Measurements from ENCODE around the gene ADCY2.

Gene ADCY2

DNA sequence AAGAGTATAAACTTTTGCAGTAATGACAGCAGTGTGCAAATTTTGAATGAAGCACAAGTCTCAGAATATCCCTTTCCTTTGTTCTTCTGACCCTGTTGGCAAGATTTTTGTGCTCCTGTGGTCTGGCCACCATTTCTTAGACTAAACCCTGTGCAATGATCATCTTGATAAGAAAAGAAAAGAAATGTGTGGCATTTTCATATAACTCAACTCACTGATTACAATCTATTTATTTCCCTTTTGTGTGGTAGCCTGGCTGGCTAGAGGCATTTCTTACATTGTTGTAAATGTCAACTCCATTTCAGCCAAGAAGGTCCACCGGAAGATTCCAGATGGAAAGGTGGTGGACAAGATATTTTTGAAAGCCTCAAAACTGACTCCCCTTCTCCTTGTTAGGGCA, 41.9 kb downstream of the ADCY2 start:
- no peak for DNase-seq (ENCODE audit: low read depth)

DNA sequence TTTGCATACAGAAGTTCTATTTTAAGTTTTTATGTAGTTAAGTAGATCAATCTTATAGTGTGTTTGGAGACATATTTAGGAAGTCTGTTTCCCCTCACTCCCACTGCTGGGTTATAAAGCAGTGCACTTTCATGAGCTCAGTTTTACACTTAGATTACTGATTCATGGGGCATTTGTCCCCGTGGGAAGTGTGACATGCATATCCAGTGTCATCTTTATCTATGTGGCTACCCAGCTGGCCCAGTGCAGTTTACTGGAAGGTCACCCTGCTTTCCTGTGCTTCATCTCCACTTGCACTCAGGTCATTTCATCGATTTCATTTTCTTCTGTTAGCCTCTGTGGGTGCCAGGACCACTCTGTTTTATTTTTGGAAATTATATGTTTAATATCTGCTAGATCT, 49.1 kb downstream of the ADCY2 start:
- DNase-seq (ENCODE audit: low read depth): no peak

DNA sequence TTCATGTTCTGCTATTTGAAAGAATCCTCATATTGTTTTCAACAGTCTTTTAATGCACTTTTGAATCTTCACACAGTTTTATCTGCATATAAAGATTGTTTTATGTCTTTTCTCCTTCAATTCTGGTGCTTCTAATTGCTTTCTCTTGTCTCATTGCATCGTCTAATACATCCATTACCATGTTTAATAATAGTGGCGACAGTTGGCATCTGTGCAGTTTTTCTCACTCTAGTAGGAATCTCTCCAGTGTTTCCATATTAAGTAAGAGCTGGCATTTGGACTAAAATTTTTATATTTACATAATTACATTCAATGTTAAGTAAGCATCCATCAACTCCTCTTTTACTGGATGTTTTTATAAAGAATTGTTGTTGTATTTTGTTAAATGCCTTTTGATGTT, 49.9 kb downstream of the ADCY2 start:
- DNase-seq (ENCODE audit: low read depth): no peak

DNA sequence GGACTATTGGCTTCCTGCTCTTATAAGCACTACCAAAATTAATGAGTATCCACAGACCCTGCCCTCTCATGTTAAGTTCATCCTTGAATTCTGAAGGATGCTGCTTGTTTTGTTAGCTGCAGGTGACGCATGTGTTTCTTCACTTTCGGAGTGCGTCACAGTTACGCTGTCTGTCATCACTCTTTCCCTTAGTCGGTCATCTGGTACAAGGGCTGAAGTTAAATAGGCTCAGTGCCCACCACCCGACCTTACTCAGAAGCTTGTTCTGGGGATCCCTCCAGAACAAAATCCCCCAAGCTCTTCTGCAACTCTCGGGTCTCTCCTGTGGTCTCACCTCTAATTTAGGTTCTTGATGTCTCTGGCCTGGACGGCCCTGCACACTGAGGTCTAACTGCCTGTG, 51.0 kb downstream of the ADCY2 start:
- DNase-seq (ENCODE audit: low read depth): no peak

DNA sequence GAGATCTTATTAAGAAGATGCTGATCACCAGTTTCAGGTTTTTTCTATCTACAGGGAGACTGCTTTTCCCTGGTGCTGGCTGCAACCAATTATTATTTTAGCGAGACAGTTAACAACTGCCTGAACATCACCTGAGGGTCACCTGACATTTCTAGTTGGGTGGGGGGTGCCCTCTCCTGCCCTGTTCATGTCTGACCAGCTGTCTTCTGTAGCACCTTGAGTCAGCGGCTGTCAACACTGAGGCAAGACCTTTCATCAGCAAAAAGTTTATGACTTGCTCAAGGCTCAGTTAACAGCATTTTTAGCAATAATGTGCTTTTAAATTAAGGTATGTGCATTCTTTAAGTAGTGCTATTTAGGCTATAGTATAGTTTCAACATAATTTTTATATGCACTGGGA, 58.0 kb downstream of the ADCY2 start:
- no peak for DNase-seq (ENCODE audit: low read depth)

DNA sequence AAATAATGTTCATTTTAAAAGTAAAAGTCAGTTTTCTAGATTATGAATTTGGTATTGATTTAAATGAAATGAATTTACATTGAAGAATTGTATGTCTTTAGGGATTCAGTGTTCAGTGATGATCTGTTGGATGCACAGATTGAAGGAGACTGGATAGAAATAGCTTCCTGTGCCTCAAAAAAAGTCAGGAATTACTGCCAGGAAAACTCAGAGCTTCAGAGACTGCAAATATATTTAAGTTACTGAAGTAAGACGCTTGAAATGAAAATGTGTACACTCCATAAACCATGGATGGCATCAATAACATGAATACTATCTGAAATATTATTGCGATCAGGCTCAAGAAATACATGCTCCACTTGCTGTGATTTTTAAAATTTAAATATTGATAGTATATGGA, 60.3 kb downstream of the ADCY2 start:
- DNase-seq (ENCODE audit: low read depth): no peak

DNA sequence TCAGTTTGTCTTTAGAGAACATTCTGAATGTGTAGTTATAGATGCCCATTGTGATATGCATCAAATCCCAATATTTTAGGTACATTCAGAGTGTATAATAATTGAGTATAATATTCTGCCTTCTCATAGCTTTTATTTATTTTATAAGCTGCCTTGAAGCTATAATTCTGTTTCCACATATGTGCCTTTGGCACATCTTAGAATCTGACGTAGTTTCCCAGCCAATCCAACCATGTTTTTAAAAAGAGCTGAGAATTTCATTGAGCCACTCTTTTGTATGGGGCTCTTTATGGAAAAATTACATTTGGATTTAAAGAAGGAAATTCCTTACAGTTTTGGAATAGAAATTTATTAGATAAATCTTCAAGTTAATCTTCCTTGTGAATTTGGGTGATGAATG, 65.4 kb downstream of the ADCY2 start:
- DNase-seq (ENCODE audit: low read depth): no peak

DNA sequence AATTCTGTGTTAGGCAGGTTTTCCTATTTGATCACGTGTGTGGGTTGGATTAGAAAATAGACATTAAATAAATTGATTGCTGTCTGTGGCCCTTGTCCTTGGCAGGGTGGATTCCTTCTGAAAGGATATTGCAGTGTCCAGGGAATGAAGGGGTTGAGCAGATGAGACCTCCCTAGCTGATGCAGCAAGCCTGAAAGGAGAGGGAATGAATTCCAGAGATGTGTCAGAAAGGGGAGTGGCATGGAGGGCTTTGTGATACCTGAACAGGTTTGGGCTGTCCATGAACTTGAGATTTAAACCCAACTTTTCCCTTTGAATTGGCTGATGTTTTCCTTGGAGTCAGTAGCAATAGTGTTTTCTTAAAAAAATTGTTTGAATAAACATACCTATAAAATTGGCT, 66.8 kb downstream of the ADCY2 start:
- DNase-seq (ENCODE audit: low read depth): no peak

DNA sequence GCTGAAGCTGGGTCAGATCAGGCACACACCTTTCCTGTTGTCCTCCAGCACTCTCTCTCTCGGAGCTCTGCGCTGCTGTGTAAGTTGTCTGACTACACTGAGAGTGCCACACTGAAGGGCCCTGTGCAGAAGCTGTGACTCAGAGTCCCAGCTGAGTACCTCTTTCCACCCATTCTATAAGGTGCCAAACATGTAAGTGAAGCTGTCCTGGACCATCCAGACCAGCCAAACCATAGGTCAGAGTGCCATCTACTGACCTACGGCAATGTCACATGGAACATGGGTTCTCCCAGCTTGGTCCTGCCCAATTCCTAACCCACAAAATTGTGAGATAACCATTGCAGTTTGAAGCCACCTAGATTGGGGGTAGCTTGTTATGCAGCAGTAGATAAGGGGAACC, 68.2 kb downstream of the ADCY2 start:
- no peak for DNase-seq (ENCODE audit: low read depth)

DNA sequence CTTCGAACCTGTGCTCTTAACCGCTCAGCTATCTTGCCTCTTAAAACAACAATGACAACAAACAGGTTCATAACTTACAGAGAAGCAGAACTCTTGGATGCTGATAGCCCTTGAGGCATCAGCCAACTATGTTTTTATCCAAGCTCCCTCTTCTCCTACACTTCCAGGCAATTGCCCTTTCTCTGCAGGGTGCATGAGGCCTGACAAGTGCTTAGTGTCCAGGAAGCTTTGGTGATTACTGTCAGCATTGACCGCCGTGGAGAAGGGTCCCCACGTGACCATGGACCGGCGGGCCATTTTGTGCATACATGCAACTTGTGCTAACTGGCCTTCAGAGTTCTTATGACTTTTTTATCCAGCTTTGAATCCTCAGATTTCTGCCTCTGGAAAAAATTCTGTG, 71.2 kb downstream of the ADCY2 start:
- DNase-seq (ENCODE audit: low read depth): no peak

DNA sequence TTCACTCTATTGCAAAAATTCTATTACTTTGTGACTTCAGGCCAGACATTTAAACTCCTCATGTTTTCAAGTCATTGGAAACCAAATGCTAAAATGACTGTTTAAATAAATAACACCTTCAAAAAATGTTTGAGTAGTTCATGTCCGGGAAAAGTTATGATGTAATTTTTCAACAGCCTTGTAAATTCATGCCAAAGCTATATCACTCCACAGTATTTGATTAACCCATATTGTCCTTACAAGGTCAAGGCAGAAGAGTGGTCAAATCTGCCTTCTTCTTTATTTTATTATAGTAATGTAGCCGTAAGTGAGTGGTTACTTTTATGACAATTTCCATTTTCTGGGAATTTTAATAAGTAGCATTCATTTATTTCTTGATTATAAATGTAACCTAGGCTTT, 72.8 kb downstream of the ADCY2 start:
- no peak for DNase-seq (ENCODE audit: low read depth)

DNA sequence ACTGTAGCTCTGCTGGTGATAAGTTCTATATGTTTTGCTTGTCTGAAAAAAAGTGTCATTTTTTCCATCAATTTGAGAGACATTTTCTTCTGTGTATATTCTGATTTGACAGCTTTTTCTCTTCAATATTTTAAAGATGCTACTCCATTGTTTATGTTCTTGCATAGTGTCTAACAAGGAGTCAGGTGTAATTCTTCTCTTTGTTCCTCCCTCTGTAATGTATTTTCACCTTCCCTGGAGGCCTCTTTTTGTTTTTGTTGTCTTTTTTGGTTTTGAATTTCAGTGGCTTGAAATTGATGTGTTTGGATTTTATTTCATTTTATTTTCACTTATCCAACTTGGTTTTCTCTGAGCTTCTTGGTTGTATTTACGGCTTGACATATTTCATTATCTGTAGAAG, 75.8 kb downstream of the ADCY2 start:
- no peak for DNase-seq (ENCODE audit: low read depth)

DNA sequence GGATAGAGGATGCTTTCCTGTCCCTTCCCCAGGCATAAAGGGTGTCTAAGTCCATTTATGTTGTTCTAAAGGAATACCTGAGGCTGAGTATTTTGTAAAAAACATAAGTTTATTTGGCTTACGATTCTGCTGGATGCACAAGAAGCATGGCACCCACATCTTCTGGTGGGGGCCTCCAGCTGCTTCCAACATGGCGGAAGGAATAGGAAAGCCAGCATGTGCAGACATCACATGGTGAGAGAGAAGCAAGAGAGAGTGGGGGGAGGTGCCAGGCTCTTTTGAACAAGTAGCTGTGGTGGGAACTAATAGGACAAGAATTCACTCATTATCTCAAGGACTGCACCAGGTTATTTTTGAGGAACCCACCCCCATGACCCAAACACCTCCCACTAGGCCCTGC, 77.2 kb downstream of the ADCY2 start:
- no peak for DNase-seq (ENCODE audit: low read depth)

DNA sequence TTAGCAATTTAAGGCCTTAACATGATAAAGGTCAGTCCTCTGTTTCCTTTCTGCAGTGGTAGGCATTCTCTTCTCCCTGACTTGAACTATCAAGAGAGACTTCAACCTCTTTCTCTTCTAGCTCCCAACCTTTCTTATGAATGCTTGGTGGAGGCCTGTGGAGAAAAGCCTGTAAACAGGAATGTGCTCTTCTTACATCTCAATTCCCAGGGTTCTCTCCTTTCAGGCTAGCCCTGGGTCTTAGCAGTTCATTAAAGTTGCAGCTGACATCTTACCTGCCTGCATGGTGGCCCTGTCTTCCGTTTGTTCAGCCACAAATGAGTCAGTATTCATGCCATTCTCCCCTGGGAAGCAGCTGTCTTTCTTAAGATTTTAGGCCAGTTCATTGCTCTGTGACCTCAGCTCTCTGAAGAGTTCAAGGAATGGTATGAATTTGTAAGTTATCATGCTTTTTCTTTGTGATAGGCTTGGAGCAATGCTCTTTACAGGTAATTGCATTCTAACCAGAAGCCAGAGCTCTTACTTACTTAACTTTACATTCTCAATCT, 77.8 kb downstream of the ADCY2 start:
- no peak for DNase-seq (ENCODE audit: low read depth)

DNA sequence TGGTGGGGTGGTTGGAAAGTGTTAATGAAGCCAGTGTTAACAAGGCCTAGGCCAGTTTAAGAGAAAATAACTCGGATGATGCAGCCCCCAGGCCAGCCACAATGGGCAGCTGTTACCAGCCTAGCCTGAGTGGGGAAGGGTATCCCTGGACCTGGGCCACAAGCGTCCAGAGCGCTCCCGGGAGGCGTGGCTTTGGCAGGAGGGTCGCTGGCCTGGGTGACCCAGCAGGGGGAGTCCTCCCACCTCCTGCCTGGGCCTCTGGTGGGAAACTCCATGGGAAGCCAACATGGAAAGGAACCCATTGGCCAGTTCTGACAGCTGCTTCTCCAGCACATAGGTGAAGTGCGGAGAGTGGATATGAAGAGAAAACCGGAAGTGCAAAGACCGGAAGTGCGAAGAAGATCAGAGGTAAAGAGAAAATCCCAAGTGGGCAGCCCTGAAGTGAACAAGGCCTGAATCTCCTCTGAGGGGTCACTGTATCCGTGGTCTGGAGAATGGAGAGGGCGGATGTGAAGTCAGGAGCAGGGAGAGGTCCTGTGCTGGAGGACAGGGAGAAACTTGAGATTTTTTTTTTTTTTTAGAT, 79.0 kb downstream of the ADCY2 start:
- DNase-seq (ENCODE audit: low read depth): no peak

DNA sequence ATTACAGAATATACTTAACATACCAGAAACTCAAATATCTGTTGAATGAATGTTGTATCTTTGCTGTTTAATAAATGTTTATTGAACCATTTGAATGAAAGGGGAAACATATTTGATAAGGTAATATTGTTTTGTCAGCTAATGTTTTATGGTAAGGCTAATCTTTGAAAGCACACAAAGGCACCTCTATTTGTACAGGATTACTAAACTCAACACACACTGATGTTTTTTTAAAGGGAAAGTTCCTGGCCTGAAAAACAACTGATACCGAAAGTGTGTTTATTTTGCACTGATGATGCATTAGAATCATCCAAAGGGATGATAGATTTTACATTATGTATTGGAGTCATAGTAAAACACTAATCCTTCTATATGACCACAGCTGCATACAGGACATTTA, 82.5 kb downstream of the ADCY2 start:
- DNase-seq (ENCODE audit: low read depth): no peak

DNA sequence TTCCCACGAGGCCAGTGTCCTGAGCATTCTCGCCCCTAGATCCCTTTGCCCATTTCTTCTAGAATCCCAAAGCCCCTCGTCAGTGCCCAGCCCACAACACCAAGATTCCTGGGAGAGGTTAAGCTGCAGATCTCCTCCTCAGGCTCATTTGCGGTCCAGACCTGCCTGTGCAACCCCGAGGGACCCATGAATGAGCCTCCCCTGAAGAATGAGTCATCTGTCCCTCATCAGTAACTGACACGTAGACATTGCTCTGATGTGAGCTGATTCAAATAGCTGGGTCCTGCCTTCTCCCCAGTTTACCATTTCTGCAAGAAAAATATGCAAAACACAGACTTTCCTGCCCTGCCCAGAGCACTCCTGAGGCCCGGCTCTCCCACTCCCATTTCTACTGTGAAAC, 92.8 kb downstream of the ADCY2 start:
- DNase-seq (ENCODE audit: low read depth): no peak

DNA sequence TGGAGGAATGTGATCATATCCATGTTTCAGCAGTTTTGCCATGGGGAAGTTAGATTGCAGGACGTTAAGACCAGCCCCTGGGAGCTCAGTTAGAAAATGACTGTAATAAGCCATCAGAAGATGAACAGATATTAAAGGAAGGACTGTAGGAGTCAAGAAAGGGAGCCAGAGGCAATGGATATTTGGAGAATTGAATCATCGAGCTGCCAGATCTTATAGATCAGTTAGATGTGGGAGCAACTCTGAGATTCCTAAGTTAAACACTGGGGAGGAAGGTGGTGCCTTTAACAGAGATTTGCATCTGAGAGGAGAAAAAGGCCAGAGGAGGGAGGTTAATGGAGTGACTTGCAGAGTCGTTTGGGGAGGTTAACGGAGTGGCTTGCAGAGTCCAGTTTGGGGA, 96.4 kb downstream of the ADCY2 start:
- DNase-seq (ENCODE audit: low read depth): no peak

DNA sequence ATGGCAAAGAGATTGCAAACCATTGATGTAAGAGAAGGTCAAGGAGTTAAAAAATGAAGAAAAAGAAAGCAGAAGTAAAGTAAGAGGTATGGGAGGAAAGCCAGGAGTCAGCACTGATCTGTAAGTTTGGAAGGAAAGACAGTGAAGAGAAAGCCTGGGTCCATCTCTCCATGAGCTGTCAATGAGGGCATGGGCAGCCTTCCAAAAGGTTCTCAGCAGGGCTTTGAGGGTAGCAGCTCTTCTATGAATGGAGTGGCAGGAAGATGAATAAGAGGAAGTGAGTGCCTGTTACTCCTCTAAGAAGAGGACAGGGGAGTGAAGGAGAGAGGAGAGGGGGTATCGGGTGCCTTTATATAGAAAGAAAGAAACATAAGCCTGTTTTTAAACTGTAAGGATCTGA, 97.1 kb downstream of the ADCY2 start:
- DNase-seq (ENCODE audit: low read depth): no peak

DNA sequence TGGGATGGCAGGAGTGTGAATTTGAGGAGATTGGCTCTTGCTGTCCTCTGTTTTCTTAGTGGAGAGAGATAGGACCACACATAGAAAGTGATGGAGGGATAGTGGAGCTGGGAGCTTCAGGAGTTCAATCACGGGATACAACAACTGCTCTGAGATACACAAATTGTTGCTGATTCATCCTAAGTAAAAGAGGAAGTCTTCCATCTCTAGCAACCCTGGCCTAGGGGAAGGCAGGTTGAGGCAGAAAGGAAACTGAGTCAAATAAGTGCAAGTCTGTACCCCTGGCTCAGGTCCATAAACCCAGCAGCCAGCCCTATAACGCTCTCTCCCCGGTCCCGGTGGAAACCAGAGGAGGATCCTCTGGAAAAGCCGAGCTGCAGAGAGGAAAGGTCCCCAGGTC, 97.7 kb downstream of the ADCY2 start:
- DNase-seq (ENCODE audit: low read depth): no peak

DNA sequence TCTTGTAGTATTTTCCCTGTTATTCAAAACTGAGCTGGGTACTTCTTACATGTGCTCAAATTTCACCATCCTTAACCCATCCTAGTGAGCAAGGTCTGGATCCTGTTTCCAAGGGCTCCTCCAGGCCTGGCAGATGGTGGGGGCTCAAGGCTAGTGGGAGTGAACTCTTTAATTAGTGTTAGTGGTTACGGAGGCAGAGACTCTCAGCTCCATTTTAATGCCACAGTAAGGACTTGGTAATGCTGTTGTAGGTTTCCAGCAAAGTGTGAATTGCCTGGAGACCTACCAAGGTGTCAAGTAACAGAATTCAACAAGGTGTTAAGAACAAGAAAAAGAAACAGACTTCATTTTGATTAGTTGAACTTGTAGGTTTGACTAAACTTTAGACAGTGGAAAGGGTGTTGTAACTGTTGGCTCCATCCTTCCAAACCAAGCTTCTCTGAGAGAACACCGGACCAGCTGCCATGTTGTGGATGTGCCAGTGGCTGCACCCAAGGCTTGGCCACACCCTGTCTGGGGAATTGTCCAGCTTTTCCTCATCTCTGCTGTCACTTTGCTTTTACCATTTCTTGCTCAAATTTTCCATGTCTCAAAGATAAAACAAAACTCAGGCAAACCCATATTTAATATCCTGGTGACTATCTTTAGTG, 98.7 kb downstream of the ADCY2 start:
- DNase-seq (ENCODE audit: low read depth): no peak

DNA sequence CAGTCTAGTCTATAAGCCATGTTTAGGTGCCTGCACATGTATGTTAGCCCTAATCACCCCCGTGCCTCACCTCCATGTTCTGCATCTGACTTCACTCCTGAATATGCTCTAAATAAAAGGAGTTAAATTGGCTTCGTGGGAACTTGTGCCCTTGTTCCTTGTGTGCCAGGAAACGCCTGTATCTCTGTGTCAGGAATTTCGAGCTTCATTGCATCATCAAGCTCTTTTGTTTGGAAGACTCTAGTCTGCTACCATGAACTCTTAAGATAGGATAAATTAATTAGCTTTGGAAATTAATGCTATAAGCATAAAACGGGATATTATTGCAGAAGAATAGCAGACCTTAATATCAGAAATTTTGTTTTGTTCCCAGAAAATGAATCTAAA, 99.2 kb downstream of the ADCY2 start:
- no peak for DNase-seq (ENCODE audit: low read depth)

DNA sequence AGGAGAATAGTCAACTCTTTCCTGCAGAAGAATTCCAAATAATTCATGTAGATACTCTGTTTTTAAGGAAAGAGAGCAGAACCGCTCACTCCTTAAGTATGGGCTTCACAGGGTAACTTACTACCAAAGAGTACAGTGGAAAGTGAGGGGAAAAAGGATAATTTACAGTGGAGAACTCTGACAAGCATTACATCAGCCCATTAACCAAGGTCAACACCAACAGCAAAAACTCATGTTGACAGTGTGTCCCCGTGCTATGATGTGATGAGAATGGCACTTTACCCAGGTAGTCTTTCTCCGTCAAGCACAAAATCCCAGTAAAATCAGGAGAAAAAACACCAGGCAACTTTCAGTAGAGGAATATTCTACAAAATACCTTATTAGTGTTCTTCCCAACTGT, 104.3 kb downstream of the ADCY2 start:
- no peak for DNase-seq (ENCODE audit: low read depth)

DNA sequence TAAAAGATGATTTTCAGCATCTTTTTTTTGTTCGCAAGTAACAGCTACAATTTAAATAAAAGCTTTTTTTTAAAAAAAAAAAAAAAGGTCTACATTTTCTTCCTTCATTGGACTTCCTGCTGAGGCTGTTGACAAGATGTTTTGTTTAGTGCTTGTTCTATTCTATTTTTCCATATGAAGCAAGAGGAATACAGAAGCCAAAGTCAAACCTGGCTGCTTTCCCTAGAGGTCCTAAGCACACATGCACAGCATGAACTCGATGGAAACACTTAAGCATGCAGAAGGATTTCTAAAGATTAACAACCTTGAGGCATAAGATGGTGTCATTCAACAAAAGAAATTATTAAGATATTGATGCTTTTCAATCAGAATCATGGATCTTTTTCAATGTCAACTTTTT, 105.1 kb downstream of the ADCY2 start:
- DNase-seq (ENCODE audit: low read depth): no peak
